Loucy (cell line): Measurements from ENCODE around the gene SOCS7.

Source experiments
- H2AFZ ChIP-seq: fragments of 200-600 bp; sonication (generic); 2 replicates; pipeline ENCODE4 v1.6.0; 2016; ENCODE audit warnings: antibody characterized with exemption, mild to moderate bottlenecking, low read length, moderate library complexity
- H3F3A ChIP-seq: fragments of 200-600 bp; 2 replicates; pipeline ENCODE4 v1.6.0; 2016; ENCODE audit warnings: antibody characterized with exemption, low read depth, mild to moderate bottlenecking
- H3K27me3 ChIP-seq: fragments of 200-600 bp; sonication (generic); 2 replicates; pipeline ENCODE4 v1.6.1; 2014; ENCODE audit warnings: low read length, mild to moderate bottlenecking; ENCODE audit not compliant: insufficient read depth, poor library complexity, severe bottlenecking
- H3K36me3 ChIP-seq: fragments of 200-600 bp; sonication (generic); 2 replicates; pipeline ENCODE4 v1.6.1; 2016; ENCODE audit warnings: low read length; ENCODE audit not compliant: insufficient read depth
- H3K4me1 ChIP-seq: fragments of 200-600 bp; sonication (generic); 2 replicates; pipeline ENCODE4 v1.5.1; 2014; ENCODE audit warnings: low read length, mild to moderate bottlenecking; ENCODE audit not compliant: insufficient read depth, poor library complexity, severe bottlenecking
- H3K4me2 ChIP-seq: fragments of 200-600 bp; sonication (generic); 2 replicates; pipeline ENCODE4 v1.6.0; 2014; ENCODE audit warnings: antibody characterized with exemption, low read length, low read depth, mild to moderate bottlenecking; ENCODE audit not compliant: poor library complexity, severe bottlenecking
- H3K4me3 ChIP-seq: fragments of 200-600 bp; sonication (generic); 2 replicates; pipeline ENCODE4 v1.5.1; 2014; ENCODE audit warnings: low read length, mild to moderate bottlenecking, mixed read lengths; ENCODE audit not compliant: poor library complexity, severe bottlenecking
- H3K79me2 ChIP-seq: fragments of 200-600 bp; sonication (generic); 2 replicates; pipeline ENCODE4 v1.6.1; 2014; ENCODE audit warnings: low read length; ENCODE audit not compliant: insufficient read depth
- H3K9ac ChIP-seq: fragments of 200-600 bp; sonication (generic); 2 replicates; pipeline ENCODE4 v1.6.0; 2014; ENCODE audit warnings: mild to moderate bottlenecking, low read depth, low read length, moderate library complexity; ENCODE audit not compliant: poor library complexity, severe bottlenecking
- H3K9me2 ChIP-seq: fragments of 200-600 bp; sonication (generic); replicated peaks from 2 replicates; pipeline ENCODE4 v1.6.1; 2016; ENCODE audit warnings: low read depth, low read length, mixed read lengths
- H3K9me3 ChIP-seq: fragments of 200-600 bp; sonication (generic); 2 replicates; pipeline ENCODE4 v1.6.1; 2014; ENCODE audit warnings: mild to moderate bottlenecking, antibody characterized with exemption, low read length, low read depth; ENCODE audit not compliant: insufficient read depth
- H4K20me1 ChIP-seq: fragments of 200-600 bp; sonication (generic); 2 replicates; pipeline ENCODE4 v1.6.0; 2014; ENCODE audit warnings: antibody characterized with exemption, low read length, mild to moderate bottlenecking; ENCODE audit not compliant: insufficient read depth, poor library complexity, severe bottlenecking
- CTCF ChIP-seq: fragments of 200-600 bp; sonication (generic); conservative IDR thresholded peaks from 2 replicates; pipeline ENCODE4 v1.5.1; 2014; ENCODE audit warnings: mild to moderate bottlenecking, antibody characterized with exemption, low read length
- EZH2phosphoT487 ChIP-seq: fragments of 200-600 bp; IDR thresholded peaks from 2 replicates; pipeline ENCODE4 v1.6.1; 2018; ENCODE audit warnings: antibody characterized with exemption, mild to moderate bottlenecking, moderate library complexity, borderline replicate concordance

SOCS7 gene

GRCh38 chr17:38379448-38379847 is 27.8 kb downstream of the SOCS7 start:
- H3K4me1 ChIP-seq, result no peaks in the 10 kb centered on the region
- H3K9me2 ChIP-seq, result no peaks in the 10 kb centered on the region
- H3K36me3 ChIP-seq, result peaks cover 48% of the 10 kb centered on the region; the same call in 1 of the 2 replicates
- H3K9ac ChIP-seq, result no peak overlapping the region
- no peaks in the 10 kb centered on the region for H3K79me2 ChIP-seq
- H3K9me3 ChIP-seq, result no peaks in the 10 kb centered on the region
- no peaks in the 10 kb centered on the region for H3F3A ChIP-seq
- no peak overlapping the region for H2AFZ ChIP-seq
- H3K27me3 ChIP-seq, result no peaks in the 10 kb centered on the region
- no peak for TF ChIP-seq EZH2phosphoT487
- TF ChIP-seq CTCF, result no peak
- H4K20me1 ChIP-seq, result no peaks in the 10 kb centered on the region
- no peak overlapping the region for H3K4me2 ChIP-seq
- no peak overlapping the region for H3K4me3 ChIP-seq

- Histone ChIP-seq H3K36me3 (peaks cover 53% of the 10 kb centered on the region; the same call in 1 of the 2 replicates), H3K9me3 (no peaks in the 10 kb centered on the region), H3K9me2 (no peaks in the 10 kb centered on the region), H3K9ac (no peak overlapping the region), H2AFZ (no peak overlapping the region), H3K79me2 (no peaks in the 10 kb centered on the region), H3F3A (no peaks in the 10 kb centered on the region), H3K4me1 (no peaks in the 10 kb centered on the region), H3K4me2 (no peak overlapping the region), H4K20me1 (no peaks in the 10 kb centered on the region), H3K4me3 (no peak overlapping the region), H3K27me3 (no peaks in the 10 kb centered on the region)
- TF ChIP-seq CTCF (no peak), EZH2phosphoT487 (no peak)
Measured at GRCh38 chr17:38395090-38395489, 43.4 kb downstream of the SOCS7 start.

GRCh38 chr17:38397227-38397626 is 45.6 kb downstream of the SOCS7 start:
- Histone ChIP-seq H3K4me3 (no peak overlapping the region), H2AFZ (no peak overlapping the region), H3K9me3 (no peaks in the 10 kb centered on the region), H3K79me2 (no peaks in the 10 kb centered on the region), H3F3A (no peaks in the 10 kb centered on the region), H3K4me1 (no peaks in the 10 kb centered on the region), H3K9me2 (no peaks in the 10 kb centered on the region), H4K20me1 (no peaks in the 10 kb centered on the region), H3K36me3 (peaks cover 73% of the 10 kb centered on the region; the same call in 1 of the 2 replicates), H3K27me3 (no peaks in the 10 kb centered on the region), H3K4me2 (no peak overlapping the region), H3K9ac (no peak overlapping the region)
- TF ChIP-seq CTCF (no peak), EZH2phosphoT487 (no peak)
